IMR-90 (cell line): ENCODE data around the gene DDX19B.

ENCODE experiments used
- FOS ChIP-seq: fragments of 150-350 bp; IDR thresholded peaks from 2 replicates; pipeline ENCODE4 v1.6.1; 2016; ENCODE audit warnings: low read depth, low read length
- MXI1 ChIP-seq: IDR thresholded peaks from 2 replicates; pipeline ENCODE4 v1.6.1; 2012; ENCODE audit warnings: low read depth, mild to moderate bottlenecking, low read length, moderate library complexity, borderline replicate concordance
- POLR2A ChIP-seq: IDR thresholded peaks from 2 replicates; pipeline ENCODE4 v1.6.1; 2012; ENCODE audit warnings: mild to moderate bottlenecking, low read depth, low read length
- RAD21 ChIP-seq: IDR thresholded peaks from 2 replicates; pipeline ENCODE4 v1.6.1; 2012; ENCODE audit warnings: low read length, improper control_type of control experiment
- TF ChIP-seq, protein P1 (sequence below): conservative IDR thresholded peaks from 2 replicates; pipeline ENCODE4 v1.5.1; 2012; ENCODE audit warnings: mild to moderate bottlenecking, low read depth, low read length, improper control_type of control experiment

- TF ChIP-seq, protein P1, sequence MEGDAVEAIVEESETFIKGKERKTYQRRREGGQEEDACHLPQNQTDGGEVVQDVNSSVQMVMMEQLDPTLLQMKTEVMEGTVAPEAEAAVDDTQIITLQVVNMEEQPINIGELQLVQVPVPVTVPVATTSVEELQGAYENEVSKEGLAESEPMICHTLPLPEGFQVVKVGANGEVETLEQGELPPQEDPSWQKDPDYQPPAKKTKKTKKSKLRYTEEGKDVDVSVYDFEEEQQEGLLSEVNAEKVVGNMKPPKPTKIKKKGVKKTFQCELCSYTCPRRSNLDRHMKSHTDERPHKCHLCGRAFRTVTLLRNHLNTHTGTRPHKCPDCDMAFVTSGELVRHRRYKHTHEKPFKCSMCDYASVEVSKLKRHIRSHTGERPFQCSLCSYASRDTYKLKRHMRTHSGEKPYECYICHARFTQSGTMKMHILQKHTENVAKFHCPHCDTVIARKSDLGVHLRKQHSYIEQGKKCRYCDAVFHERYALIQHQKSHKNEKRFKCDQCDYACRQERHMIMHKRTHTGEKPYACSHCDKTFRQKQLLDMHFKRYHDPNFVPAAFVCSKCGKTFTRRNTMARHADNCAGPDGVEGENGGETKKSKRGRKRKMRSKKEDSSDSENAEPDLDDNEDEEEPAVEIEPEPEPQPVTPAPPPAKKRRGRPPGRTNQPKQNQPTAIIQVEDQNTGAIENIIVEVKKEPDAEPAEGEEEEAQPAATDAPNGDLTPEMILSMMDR: no peak
- no peak for TF ChIP-seq POLR2A
- TF ChIP-seq MXI1: no peak
- no peak for TF ChIP-seq FOS
- no peak for TF ChIP-seq RAD21
These were observed 80.0 kb downstream of the DDX19B start for GRCh38 chr16:70378869-70379493.
